Heart left ventricle (tissue), 16 donors: ENCODE measurements around the gene COP1. TPM values are rescaled to one million over a fixed set of nuclear protein-coding genes. Genes with fewer than 3 reads are reported as not detected.

Experiments used
- ATAC-seq, 4 donors: fragments of 200-7000 bp; cut with Tn5 transposase; one replicate each; pipeline ENCODE4 v1.9.1; 2020 to 2022; ENCODE audit warnings: moderate library complexity in 4 of 4, mild to moderate bottlenecking in 3 of 4, moderate number of reproducible peaks in 1 of 4
- DNase-seq, 5 donors: peaks; one replicate each; pipeline ENCODE4 v3.0.0-alpha.2; 2020
- H3K27ac ChIP-seq, 12 donors: fragments of 200-600 bp; sonication (generic) in 4 of 12; one replicate each; pipeline versions ENCODE4 v1.5.0 to v1.8.0; 2016 to 2022; ENCODE audit warnings: mild to moderate bottlenecking in 2 of 12
- H3K27me3 ChIP-seq, 9 donors: fragments of 200-600 bp; sonication (generic) in 2 of 9; one replicate each; pipeline versions ENCODE4 v1.5.1 to v1.8.0; 2016 to 2022; ENCODE audit warnings: mild to moderate bottlenecking in 3 of 9
- H3K36me3 ChIP-seq, 9 donors: fragments of 200-600 bp; sonication (generic) in 2 of 9; one replicate each; pipeline versions ENCODE4 v1.5.0 to v1.8.0; 2018 to 2022; ENCODE audit warnings: mild to moderate bottlenecking in 2 of 9
- H3K4me1 ChIP-seq, 12 donors: fragments of 200-600 bp; sonication (generic) in 4 of 12; one replicate each; pipeline versions ENCODE4 v1.5.0 to v1.8.0; 2016 to 2022; ENCODE audit warnings: mild to moderate bottlenecking in 3 of 12
- H3K4me3 ChIP-seq, 12 donors: fragments of 200-600 bp; sonication (generic) in 4 of 12; one replicate each; pipeline versions ENCODE4 v1.5.0 to v1.8.0; 2017 to 2022; ENCODE audit warnings: mild to moderate bottlenecking in 9 of 12, moderate library complexity in 4 of 12
- H3K9me3 ChIP-seq, 12 donors: fragments of 200-600 bp; sonication (generic) in 4 of 12; one replicate each; pipeline versions ENCODE4 v1.5.0 to v1.8.0; 2016 to 2022; ENCODE audit warnings: mild to moderate bottlenecking in 1 of 12
- POLR2A ChIP-seq, 2 donors: fragments of 450-650 bp; IDR thresholded peaks; one replicate each; pipeline ENCODE4 v1.6.1; 2017; ENCODE audit warnings: antibody characterized with exemption in 2 of 2, mild to moderate bottlenecking in 2 of 2, moderate library complexity in 2 of 2
- WGBS, 4 donors: extraction: QIAGEN DNeasy Blood & Tissue Kit in 2 of 4; methylation state at CpG; one replicate each; pipeline versions ENCODE4 v1.1.5 to v1.1.7; 2013 to 2018; 5-methylcytosine and 5-hydroxymethylcytosine counted together
- intact Hi-C, 10 donors: fragments of 100-400 bp; cut with DNase I; formaldehyde crosslinking; loops; one replicate each; pipeline versions ENCODE4 v1.11.1 to v1.14.2; 2022
- polyA plus RNA-seq, 2 donors: library from polyadenylated mRNA; stranded (reverse); fragments of 200-250 nt; gene quantifications; one replicate each; pipeline ENCODE4 v1.2.3, GENCODE V29; 2013
- total RNA-seq, 9 donors: library from RNA; depleted of rRNA in 2 of 9; stranded (reverse); fragments of >200 nt in 2 of 9; fragmentation: NEBNext Ultra II Directional in 3 of 9; extraction: Animal tissue kit (Norgen Biotek cat#: 25700) in 3 of 9; gene quantifications; one replicate each; pipeline versions ENCODE4 v1.1.0 to v1.2.4, GENCODE V29; 2016 to 2023
- TF ChIP-seq, protein P1 (sequence below), 12 donors: fragments of 200-600 bp; sonication (generic) in 4 of 12; IDR thresholded peaks; one replicate each; pipeline versions ENCODE4 v1.5.0 to v1.8.0; 2018 to 2022; ENCODE audit warnings: antibody characterized with exemption in 12 of 12, mild to moderate bottlenecking in 5 of 12
- donor health status: ischemic (EF 13 %, LVEDD 7.1; RV severe dilation, severe dysfunction).
- donor health status: healthy with polysubstance abuse.
- donor health status: DM: no; HTN: yes; CAD: no.
- donor health status: DM: no; HTN: no; CAD: no.
- donor health status: ischemic (EF 25% LVEDD 6.9; RV normal size, moderate dysfunction).
- donor health status: ischemic (EF 25% LVEDD 5.7; RV mildly dilated, moderate dysfunction).
- donor health status: healthy.
- donor health status: DM: yes; HTN: yes; CAD: no.
- donor health status: ischemic (EF 35%, LVEDD 5.7; RV mildly dilated, moderate dysfunction).
- donor health status: nonischemic (EF 11% LVEDD 7.7; RV severe dilation, severe dysfunction).
- donor health status: DM: yes; HTN: yes; CAD: no.
- donor health status: PGD.
- donor health status: ischemic (EF 29% LVEDD 5.4; RV normal size, mild dysfunction).
- donor health status: nonischemic (EF 23%, LVEDD 6.1; RV moderate dilation, normal function).

COP1 gene
- total and polyA plus RNA-seq, 11 donors: 19.9 to 31.7 (median 23.1) TPM

DNA sequence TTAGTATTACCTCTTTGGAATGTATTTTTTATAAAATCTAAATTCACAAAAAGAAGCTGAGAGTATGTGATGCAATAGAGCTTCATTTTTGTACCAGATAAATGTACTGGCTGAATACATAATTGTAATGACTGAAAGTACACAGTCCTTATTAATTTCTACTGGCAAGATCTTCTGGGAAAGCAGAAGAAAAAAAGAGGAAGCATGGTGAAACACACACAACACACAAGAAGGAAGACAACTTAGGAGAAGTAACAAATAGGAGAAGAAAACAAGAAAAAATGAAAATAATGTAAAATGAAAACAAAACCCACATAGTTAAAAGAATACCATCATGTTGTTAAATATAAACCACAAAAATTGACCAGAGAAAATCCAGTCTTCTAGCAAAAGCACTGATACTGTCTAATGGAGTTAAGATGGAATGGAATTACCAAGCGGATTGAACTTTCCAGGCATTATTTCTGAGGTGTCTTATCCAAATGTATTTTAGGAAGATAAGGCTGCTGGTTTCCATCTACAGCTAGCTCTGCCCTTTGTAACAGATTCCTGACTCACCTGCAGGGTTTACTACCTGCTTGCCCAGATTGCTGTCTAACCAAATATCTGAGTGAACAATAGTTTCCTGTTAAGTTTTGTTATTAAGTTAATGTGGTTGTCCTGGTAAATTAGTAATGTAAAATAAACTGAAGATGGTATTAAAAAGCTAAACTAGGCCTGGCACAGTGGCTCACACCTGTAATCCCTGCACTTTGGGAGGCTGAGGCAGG lies 4.5 kb upstream of the COP1 start:
- Histone ChIP-seq H3K4me3 (no peak overlapping the region), H3K27me3 (no peaks in the 10 kb centered on the region), H3K36me3 (no peaks in the 10 kb centered on the region), H3K9me3 (no peaks in the 10 kb centered on the region), H3K27ac (peak overlapping the region in 1 of 12 donors; percentile 86), H3K4me1 (peaks cover 0 to 25% (median 5%) of the 10 kb centered on the region in 12 donors)
- intact Hi-C loops: no loop called here
- WGBS, 4 donors: 88 to 98% (median 92%) methylated on average over 1 of the region's 1 CpG
- DNase-seq: no peak
- TF ChIP-seq POLR2A (IDR thresholded peaks at IDR 0.05): no peak
- TF ChIP-seq, protein P1, sequence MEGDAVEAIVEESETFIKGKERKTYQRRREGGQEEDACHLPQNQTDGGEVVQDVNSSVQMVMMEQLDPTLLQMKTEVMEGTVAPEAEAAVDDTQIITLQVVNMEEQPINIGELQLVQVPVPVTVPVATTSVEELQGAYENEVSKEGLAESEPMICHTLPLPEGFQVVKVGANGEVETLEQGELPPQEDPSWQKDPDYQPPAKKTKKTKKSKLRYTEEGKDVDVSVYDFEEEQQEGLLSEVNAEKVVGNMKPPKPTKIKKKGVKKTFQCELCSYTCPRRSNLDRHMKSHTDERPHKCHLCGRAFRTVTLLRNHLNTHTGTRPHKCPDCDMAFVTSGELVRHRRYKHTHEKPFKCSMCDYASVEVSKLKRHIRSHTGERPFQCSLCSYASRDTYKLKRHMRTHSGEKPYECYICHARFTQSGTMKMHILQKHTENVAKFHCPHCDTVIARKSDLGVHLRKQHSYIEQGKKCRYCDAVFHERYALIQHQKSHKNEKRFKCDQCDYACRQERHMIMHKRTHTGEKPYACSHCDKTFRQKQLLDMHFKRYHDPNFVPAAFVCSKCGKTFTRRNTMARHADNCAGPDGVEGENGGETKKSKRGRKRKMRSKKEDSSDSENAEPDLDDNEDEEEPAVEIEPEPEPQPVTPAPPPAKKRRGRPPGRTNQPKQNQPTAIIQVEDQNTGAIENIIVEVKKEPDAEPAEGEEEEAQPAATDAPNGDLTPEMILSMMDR (IDR thresholded peaks at IDR 0.05): no peak
- ATAC-seq: no peak

DNA sequence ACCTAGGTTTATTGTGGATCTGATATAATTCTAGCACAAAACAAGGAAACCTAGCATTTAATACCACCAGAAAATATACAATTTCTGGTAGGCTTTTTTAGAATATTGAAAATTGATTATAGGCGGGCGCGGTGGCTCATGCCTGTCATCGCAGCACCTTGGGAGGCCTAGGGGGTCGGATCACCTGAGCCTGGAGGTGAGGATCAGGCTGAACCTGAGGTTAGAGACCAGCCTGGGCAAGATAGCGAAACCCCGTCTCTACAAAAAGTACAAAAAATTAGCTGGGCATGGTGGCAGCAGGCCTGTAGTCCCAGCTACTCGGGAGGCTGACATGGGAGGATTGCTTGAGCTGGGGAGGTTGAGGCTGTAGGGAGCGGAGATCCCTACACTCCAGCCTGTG lies 948 bp upstream of the COP1 start:
- intact Hi-C loops: loop anchor here in 1 of 10 donors (10.0 kb wide), 1 partner anchor 1183 kb away; the partner anchor contains the start of gene MRPS14
- TF ChIP-seq, protein P1 (IDR thresholded peaks at IDR 0.05): no peak
- TF ChIP-seq POLR2A (IDR thresholded peaks at IDR 0.05): no peak
- H3K27ac ChIP-seq: peak overlapping the region in 10 of 12 donors; percentile 94 to 99 (median 98)
- no peaks in the 10 kb centered on the region for H3K27me3 ChIP-seq
- no peaks in the 10 kb centered on the region for H3K36me3 ChIP-seq
- ATAC-seq: no peak
- H3K4me1 ChIP-seq: peaks cover 5 to 53% (median 28%) of the 10 kb centered on the region in 12 donors
- H3K9me3 ChIP-seq: no peaks in the 10 kb centered on the region
- WGBS, 4 donors: 55 to 69% (median 63%) methylated on average over 9 of the region's 9 CpGs
- H3K4me3 ChIP-seq: peak overlapping the region; percentile 68 to 99 (median 90)
- DNase-seq: peak in 1 of 5 donors; percentile 36

DNA sequence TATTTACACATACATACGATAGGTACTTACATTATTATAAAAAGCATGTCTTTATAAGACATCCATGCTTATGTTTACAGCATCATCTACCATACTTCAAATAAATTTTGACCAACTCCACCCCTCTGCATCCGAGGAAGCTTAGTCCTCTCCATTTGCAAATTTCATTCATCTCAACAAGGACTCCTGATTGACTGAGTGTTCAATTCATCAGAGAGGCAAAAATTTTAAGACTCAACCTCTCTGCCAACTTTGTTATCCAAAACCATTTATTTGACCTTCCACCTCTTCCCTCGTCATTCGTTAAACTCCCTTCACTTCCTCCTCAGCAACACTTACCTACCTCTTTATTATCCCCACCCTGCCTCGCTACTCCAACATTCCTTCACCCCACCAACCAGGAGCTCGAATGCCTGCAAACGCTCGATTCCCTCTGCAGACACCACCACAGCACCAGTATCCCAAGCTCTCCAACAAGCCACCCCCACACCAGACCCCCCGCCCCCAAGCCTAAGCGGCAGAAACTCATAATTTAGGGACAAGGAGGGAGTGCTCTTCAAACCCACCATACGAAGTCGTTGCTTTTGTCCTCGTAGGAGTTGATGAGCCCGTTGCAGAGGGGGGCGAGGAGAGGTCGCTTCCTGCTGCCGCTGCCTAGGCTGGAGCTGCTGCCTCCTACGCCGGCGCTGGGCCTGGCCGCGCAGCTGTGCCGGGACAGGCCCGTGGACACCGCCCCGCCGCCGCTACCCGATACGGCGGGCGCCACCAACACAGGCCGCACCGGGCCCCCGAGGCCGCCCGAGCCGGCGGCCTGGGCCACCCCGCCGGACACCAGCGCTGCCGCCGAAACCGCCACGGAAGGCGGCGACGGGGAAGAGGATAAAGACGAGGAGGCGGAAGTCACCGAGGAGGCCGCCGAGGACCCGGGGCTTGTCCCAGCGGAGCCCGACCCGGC lies 803 bp downstream of the COP1 start:
- DNase-seq (peak in 3 of 5 donors; percentile 34 to 55 (median 53)), ATAC-seq (peak in 3 of 4 donors; percentile 24 to 68 (median 61))
- Histone ChIP-seq H3K36me3 (no peaks in the 10 kb centered on the region), H3K27me3 (no peaks in the 10 kb centered on the region), H3K9me3 (no peaks in the 10 kb centered on the region), H3K4me3 (peak overlapping the region; percentile 68 to 99 (median 90)), H3K4me1 (peaks cover 5 to 50% (median 30%) of the 10 kb centered on the region in 12 donors), H3K27ac (peak overlapping the region; percentile 91 to 99 (median 97))
- intact Hi-C loops: loop anchor here in 1 of 10 donors (10.0 kb wide), 1 partner anchor 1181 kb away; the partner anchor contains the start of gene MRPS14
- TF ChIP-seq POLR2A (IDR thresholded peaks at IDR 0.05): no peak
- TF ChIP-seq, protein P1 (IDR thresholded peaks at IDR 0.05): no peak
- WGBS, 4 donors: 0 to 1% (median 1%) methylated on average over 12 to 58 of the region's 58 CpGs
